GM23338 (cell line): ENCODE results near the gene PANK3. TPM values are rescaled to one million over a fixed set of nuclear protein-coding genes. Genes with fewer than 3 reads are reported as not detected.

ENCODE experiments used
- microRNA-seq: library from miRNA; unstranded; fragments of <30 nt; microRNA quantifications from one replicate; pipeline ENCODE4, GENCODE V29; 2017
- polyA plus RNA-seq: library from polyadenylated mRNA; unstranded; fragments of >200 nt; fragmentation: Nextera tagmentation; extraction: Ambion mirVana; gene quantifications from 2 replicates; pipeline ENCODE4 v1.2.1, GENCODE V29; 2016
- small RNA-seq: library from RNA; depleted of rRNA; stranded (forward); fragments of <200 nt; gene quantifications from one replicate; pipeline ENCODE3, GENCODE V24; 2014; ENCODE audit warnings: low replicate concordance
- total RNA-seq: library from RNA; depleted of rRNA; stranded (reverse); fragments of >200 nt; shearing (Covaris generic); gene quantifications from 2 replicates; pipeline ENCODE4 v1.2.3, GENCODE V29; 2014; rRNA removed

PANK3 gene
- total and polyA plus RNA-seq, 2 experiments from 2014 or later, result 17.0 to 91.6 TPM

Small RNA genes lying within 50 kb of the gene (microRNA-seq; reads per million reads assigned to microRNA genes)
- not detected for gene MIR103A1
- gene MIR103B1, result not detected

Small RNA genes lying within 50 kb of the gene (small RNA-seq; reads per million reads assigned to genes)
- gene MIR103A1, result 0.67 reads per million, percentile 46 among the genes with 10 or more reads in this experiment

Other genes starting within 250 kb of the PANK3 start
- gene RARS1, start 92.9 kb downstream of the PANK3 start, total RNA-seq, result 129 and 138 TPM in 2 replicates
- 63.5 and 75.1 TPM in 2 replicates for gene RARS1, start 92.9 kb downstream of the PANK3 start, polyA plus RNA-seq
- gene FBLL1, start 50.1 kb downstream of the PANK3 start, total RNA-seq, result 6.0 and 7.1 TPM in 2 replicates
- gene FBLL1, start 50.1 kb downstream of the PANK3 start, polyA plus RNA-seq, result 2.3 and 4.3 TPM in 2 replicates